Panc1 (cell line): ENCODE results near the gene RETREG3. TPM values are rescaled to one million over a fixed set of nuclear protein-coding genes. Genes with fewer than 3 reads are reported as not detected.

Experiments
- ATAC-seq: fragments of 200-7000 bp; cut with Tn5 transposase; 2 replicates; pipeline ENCODE4 v1.9.1; 2020; ENCODE audit warnings: mild to moderate bottlenecking, moderate library complexity
- BruUV-seq: library from RNA; stranded (reverse); fragments of 400-500 nt; replicated peaks from 2 replicates; lab custom pipeline; 2021; lab: Mats Ljungman, UMichigan
- CTCF ChIA-PET: fragments of 300-600 bp; sonication (Branson Sonifier 250); formaldehyde crosslinking; loops from one replicate; lab custom pipeline; 2022; ENCODE audit warnings: antibody characterized with exemption; lab: Charles Lee
- POLR2A ChIA-PET: fragments of 300-600 bp; sonication (Branson Sonifier 250); formaldehyde crosslinking; loops from one replicate; lab custom pipeline; 2022; ENCODE audit warnings: antibody characterized with exemption; lab: Charles Lee
- DNase-seq: peaks from one replicate; pipeline ENCODE4 v3.0.0-alpha.2; 2010; ENCODE audit warnings: low read depth, low spot score
- H3K27ac ChIP-seq: 2 replicates; pipeline ENCODE4 v1.5.1; 2011; ENCODE audit warnings: mild to moderate bottlenecking, low read length, inconsistent platforms
- H3K27me3 ChIP-seq: fragments of 200-500 bp; sonication (Bioruptor generic); 2 replicates; pipeline ENCODE4 v1.6.0; 2014; ENCODE audit warnings: low read length, inconsistent platforms; ENCODE audit not compliant: control insufficient read depth, insufficient read depth
- H3K36me3 ChIP-seq: fragments of 200-500 bp; sonication (Bioruptor generic); 2 replicates; pipeline ENCODE4 v1.5.1; 2014; ENCODE audit warnings: inconsistent platforms, mild to moderate bottlenecking, low read length, moderate library complexity; ENCODE audit not compliant: control insufficient read depth, insufficient read depth
- H3K4me1 ChIP-seq: 2 replicates; pipeline ENCODE4 v1.5.1; 2011; ENCODE audit warnings: inconsistent platforms, mild to moderate bottlenecking, low read length, moderate library complexity; ENCODE audit not compliant: control insufficient read depth, insufficient read depth
- H3K4me3 ChIP-seq, 2 experiments: 2 replicates each; pipeline ENCODE4 v1.5.1; 2011 to 2012; ENCODE audit warnings: low read depth in 2 of 2, low read length in 2 of 2, mild to moderate bottlenecking in 2 of 2, inconsistent platforms in 1 of 2, moderate library complexity in 1 of 2
- H3K9me3 ChIP-seq: fragments of 200-500 bp; sonication (Bioruptor generic); 2 replicates; pipeline ENCODE4 v1.5.1; 2014; ENCODE audit warnings: low read depth, mild to moderate bottlenecking, inconsistent platforms, low read length, moderate library complexity; ENCODE audit not compliant: control insufficient read depth, insufficient read depth
- CTCF ChIP-seq: fragments of 450-650 bp; IDR thresholded peaks from 2 replicates; pipeline ENCODE4 v1.5.1; 2017; ENCODE audit warnings: mild to moderate bottlenecking
- POLR2AphosphoS5 ChIP-seq: IDR thresholded peaks from 2 replicates; pipeline ENCODE4 v1.6.1; 2012; ENCODE audit warnings: mild to moderate bottlenecking, low read depth, low read length, moderate library complexity
- REST ChIP-seq, 2 experiments: IDR thresholded peaks; 2 replicates each; pipeline ENCODE4 v1.6.1; 2011 to 2012; ENCODE audit warnings: low read depth in 2 of 2, control low read depth in 1 of 2, low read length in 1 of 2, mild to moderate bottlenecking in 1 of 2, moderate library complexity in 1 of 2; ENCODE audit not compliant: insufficient read depth in 1 of 2
- SIN3A ChIP-seq: IDR thresholded peaks from 2 replicates; pipeline ENCODE4 v1.6.1; 2012; ENCODE audit warnings: low read depth, mild to moderate bottlenecking, low read length, moderate library complexity, borderline replicate concordance; ENCODE audit not compliant: insufficient read depth
- TCF7L2 ChIP-seq: IDR thresholded peaks from 2 replicates; pipeline ENCODE4 v1.6.1; 2011; ENCODE audit warnings: mild to moderate bottlenecking, low read depth, low read length, inconsistent platforms
- in situ Hi-C: cut with HindIII; loops from 2 replicates; pipeline ENCODE4 v1.10.0; 2016; ENCODE audit warnings: low sequenced_read_pairs, low pct_unique_long_range_greater_than_20kb
- intact Hi-C: fragments of 100-400 bp; cut with micrococcal nuclease; formaldehyde crosslinking; loops from one replicate; pipeline ENCODE4 v1.10.0; 2022; ENCODE audit not compliant: unreplicated experiment
- total RNA-seq: library from RNA; stranded (reverse); gene quantifications from one replicate; pipeline ENCODE4 v1.2.1, GENCODE V29; 2021; ENCODE audit not compliant: unreplicated experiment

Gene RETREG3
- total RNA-seq, 1 experiment from 2014 or later = 42.3 TPM

- H3K36me3 ChIP-seq = peaks cover 7% of the 10 kb centered on the region
- TF ChIP-seq REST (IDR thresholded peaks at IDR 0.05; ENCODE audit: insufficient read depth in 1 of 2, low read depth in 2 of 2, low read length in 1 of 2) (no peak), CTCF (no peak), SIN3A (no peak), POLR2AphosphoS5 (no peak), TCF7L2 (no peak)
- ATAC-seq (no peak), DNase-seq (no peak)
- H3K27ac ChIP-seq = no peak overlapping the region
- intact Hi-C loops (no loop called here), in situ Hi-C loops (no loop called here)
- no peaks in the 10 kb centered on the region for H3K9me3 ChIP-seq
- no peaks in the 10 kb centered on the region for H3K27me3 ChIP-seq
- ChIA-PET CTCF (no interaction called here), POLR2A (no interaction called here)
- H3K4me1 ChIP-seq = no peaks in the 10 kb centered on the region
- no TSS peak for BruUV-seq
- no peak overlapping the region for H3K4me3 ChIP-seq
Observed at GRCh38 chr17:42585353-42585752, 23.8 kb downstream of the RETREG3 start.

GRCh38 chr17:42584880-42585279, 24.3 kb downstream of the RETREG3 start:
- ATAC-seq (no peak), DNase-seq (no peak)
- ChIA-PET CTCF (no interaction called here), POLR2A (no interaction called here)
- no peak overlapping the region for H3K4me3 ChIP-seq
- H3K36me3 ChIP-seq = peaks cover 7% of the 10 kb centered on the region
- no peaks in the 10 kb centered on the region for H3K4me1 ChIP-seq
- no peak overlapping the region for H3K27ac ChIP-seq
- intact Hi-C loops (no loop called here), in situ Hi-C loops (no loop called here)
- no peaks in the 10 kb centered on the region for H3K27me3 ChIP-seq
- H3K9me3 ChIP-seq = no peaks in the 10 kb centered on the region
- no TSS peak for BruUV-seq
- TF ChIP-seq CTCF = no peak
- no peak for TF ChIP-seq POLR2AphosphoS5
- TF ChIP-seq REST (IDR thresholded peaks at IDR 0.05; ENCODE audit: insufficient read depth in 1 of 2, low read depth in 2 of 2, low read length in 1 of 2) = no peak
- TF ChIP-seq SIN3A = no peak
- no peak for TF ChIP-seq TCF7L2
